AG08395 (cell line): ENCODE measurements around the gene IFITM2.
"Not testable (repeated sequence)": the region's sequence is repeated elsewhere in the genome, so short reads cannot be mapped to it uniquely, and the experiment has no call there.

Experiments used
- DNase-seq: peaks from one replicate; pipeline ENCODE4 v3.0.0; 2012; ENCODE audit warnings: mixed read lengths, low spot score

The IFITM2 gene

DNA sequence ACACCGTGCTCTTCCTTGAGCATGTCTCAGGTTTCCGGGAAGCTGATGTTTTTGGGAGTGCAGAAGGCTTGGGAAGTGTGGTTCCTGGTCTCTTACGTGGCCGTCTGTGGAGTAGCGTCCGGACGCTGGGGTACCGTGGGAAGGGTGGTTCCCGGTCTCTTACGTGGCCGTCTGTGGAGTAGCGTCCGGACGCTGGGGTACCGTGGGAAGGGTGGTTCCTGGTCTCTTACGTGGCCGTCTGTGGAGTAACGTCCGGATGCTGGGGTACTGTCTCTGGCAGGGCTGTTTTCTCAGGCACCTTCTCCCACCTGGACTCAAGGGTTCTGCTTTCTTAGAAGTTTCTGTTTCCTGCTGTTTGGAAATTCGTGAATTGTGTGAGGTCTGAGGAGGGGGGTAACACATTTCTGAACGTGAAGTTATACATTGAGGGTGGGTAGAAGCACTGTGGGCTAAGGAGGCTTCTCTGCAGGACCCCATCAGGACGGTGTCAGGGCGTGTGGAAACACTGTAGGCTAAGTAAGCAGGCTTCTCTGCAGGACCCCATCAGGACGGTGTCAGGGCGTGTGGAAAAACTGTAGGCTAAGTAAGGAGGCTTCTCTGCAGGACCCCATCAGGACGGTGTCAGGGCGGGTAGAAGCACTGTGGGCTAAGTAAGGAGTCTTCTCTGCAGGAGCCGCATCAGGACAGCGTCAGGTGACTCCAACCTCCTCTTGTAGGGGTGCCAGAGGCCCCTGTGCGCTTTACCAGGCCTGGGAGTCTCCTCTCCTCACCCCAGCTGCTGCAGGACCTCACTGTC is 18.4 kb downstream of the IFITM2 start:
- no peak for DNase-seq

GRCh38 chr11:326592-326841 is 18.9 kb downstream of the IFITM2 start:
- no peak for DNase-seq

GRCh38 chr11:326842-327580 is 19.4 kb downstream of the IFITM2 start:
- no peak for DNase-seq

DNA sequence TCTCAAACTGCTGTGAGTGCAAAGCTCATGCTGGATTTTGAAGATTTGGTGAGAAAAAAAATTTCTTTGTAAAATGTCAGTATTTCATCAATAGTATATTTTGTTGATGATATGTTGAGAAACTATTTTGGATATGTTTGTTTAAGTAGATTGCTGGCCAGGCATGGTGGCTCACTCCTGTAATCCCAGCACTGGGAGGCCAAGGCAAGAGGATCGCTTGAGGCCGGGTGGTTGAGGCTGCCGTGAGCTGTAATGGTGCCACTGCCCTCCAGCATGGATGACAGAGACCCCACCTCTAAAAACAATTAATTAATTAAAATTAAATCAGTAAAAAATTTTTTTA is 19.9 kb downstream of the IFITM2 start:
- no peak for DNase-seq

- DNase-seq, result no peak
These were observed 20.4 kb downstream of the IFITM2 start for GRCh38 chr11:328012-328411.

GRCh38 chr11:328516-329100 is 21.0 kb downstream of the IFITM2 start:
- not testable (repeated sequence) for DNase-seq

DNA sequence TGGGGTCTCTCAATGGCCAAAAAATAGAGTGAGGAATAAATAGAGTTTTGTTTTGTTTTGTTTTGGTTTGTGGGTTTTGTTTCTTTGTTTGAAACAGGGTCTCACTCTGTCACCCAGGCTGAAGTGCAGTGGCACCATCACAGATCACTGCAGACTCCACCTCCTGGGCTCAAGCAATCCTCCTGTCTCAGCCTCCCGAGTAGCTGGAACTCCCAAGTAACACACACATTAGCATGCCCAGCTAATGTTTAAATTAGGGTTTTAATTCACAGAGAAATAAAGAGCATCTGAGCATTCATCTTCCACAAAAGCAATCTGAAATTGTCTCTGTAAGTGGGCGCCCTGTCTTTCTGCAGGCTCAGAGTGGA is 22.3 kb downstream of the IFITM2 start:
- no peak for DNase-seq

DNA sequence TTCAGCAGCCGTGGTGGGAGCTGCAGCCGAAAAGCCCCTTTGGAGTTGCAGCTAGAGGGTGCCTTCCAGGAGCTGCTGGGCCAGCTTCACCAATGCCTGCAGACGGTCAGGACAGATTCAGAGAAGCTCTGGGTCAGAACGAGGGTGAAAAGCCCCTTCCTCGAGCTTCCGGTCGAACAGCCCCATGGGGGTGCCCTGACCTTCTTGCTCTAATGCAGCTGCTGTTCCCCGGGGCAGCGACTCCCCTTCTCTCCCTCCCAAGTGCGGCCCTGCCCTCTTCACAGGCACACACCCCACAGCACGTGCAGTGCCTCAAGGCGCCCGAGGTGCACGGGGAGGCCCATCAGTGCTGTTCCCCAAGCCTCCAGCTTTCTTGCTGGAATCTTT is 22.7 kb downstream of the IFITM2 start:
- no peak for DNase-seq

- no peak for DNase-seq
These were observed 23.2 kb downstream of the IFITM2 start for GRCh38 chr11:330694-331357.

DNA sequence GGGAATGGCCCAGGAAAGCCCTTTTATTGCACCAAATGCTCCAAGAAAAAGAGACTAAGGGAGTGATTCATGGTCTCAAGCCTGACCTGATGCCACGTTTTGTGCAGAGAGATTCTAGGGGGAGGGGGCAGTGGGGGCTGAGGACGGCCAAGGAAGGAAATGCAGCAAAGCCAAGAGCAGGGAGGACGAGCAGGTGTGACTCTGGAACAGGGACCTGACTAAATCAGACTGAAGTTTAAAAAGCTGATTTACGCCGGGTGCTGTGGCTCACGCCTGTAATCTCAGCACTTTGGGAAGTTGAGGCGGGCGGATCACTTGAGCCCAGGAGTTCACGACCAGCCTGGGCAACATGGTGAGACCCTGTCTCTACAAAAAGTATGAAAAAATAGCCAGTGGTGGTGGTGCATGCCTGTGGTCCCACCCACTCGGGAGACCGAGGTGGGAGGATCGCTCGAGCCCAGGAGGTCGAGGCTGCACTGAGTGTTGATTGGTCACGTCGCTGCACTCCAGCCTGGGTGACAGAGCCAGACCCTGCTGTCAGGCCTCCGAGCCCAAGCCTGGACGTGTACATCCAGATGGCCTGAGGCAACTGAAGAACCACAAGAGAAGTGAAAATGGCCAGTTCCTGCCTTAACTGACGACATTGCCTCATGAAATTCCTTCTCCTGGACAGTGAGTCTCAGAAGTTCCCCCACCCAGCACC is 23.9 kb downstream of the IFITM2 start:
- DNase-seq, result no peak

DNA sequence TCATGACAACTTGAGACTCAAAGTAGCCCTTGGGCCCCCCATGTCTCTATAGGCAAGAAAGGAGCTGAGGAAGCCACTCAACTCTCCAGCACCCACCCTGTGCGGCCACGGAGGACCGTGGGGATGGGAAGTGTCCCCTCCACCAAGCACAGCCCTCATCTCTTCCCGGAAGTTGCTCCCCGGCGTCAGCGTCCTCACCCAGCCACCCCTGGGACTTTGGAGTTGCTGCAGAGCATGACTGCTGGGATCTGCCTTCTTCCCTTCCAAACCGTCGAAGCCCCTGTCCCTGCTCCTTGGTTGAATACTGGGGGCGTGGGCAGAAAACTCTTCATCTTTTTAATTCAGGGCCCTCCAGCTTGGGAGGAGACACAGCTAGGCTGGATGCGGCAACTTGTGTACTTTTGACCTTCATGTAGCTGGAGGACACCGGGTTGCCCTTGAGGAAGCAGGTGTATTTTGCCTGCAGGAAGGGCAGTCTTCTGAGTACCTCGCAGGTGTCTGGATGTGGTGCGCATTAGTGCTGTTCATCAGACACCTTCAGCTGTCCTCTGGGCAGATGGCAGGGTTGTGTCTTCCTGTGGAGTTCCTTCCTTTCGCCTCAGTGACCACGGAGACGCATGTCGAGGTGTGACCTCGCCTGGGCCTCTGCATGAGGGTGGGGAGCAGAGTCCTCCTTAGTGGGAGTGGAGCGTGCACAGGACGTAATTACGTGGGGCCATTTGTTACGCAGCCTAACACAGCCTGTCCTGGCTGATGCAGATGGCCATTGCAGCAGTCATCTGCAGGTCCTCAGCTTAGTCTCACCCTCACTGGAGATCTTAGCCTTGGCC is 25.2 kb downstream of the IFITM2 start:
- DNase-seq, result no peak

DNA sequence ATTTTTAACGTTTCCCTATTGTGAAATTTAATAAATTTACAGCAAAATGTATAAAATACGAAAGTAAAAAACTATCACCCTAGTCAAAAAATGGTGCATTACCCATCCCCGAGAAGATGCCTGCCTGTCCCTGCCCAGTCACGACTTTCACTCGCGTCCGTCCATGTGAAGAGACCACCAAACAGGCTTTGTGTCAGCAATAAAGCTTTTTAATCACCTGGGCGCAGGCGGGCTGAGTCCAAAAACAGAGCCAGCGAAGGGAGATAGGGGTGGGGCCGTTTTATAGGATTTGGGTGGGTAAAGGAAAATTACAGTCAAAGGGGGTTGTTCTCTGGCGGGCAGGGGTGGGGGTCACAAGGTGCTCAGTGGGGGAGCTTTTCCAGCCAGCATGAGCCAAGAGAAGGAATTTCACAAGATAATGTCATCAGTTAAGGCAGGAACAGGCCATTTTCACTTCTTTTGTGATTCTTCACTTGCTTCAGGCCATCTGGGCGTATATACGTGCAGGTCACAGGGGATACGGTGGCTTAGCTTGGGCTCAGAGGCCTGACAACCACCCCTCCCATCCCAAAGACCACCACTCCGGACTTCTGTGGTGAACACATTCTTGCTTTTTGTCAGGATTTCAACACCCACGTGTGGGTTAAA is 26.1 kb downstream of the IFITM2 start:
- DNase-seq, result not testable (repeated sequence)

- DNase-seq, result no peak
These were observed 26.8 kb downstream of the IFITM2 start for GRCh38 chr11:334264-334994.

- DNase-seq, result no peak
These were observed 28.4 kb downstream of the IFITM2 start for GRCh38 chr11:335779-336658.

- DNase-seq, result no peak
These were observed 29.1 kb downstream of the IFITM2 start for GRCh38 chr11:336659-337198.

- no peak for DNase-seq
These were observed 30.1 kb downstream of the IFITM2 start for GRCh38 chr11:337711-338110.

DNA sequence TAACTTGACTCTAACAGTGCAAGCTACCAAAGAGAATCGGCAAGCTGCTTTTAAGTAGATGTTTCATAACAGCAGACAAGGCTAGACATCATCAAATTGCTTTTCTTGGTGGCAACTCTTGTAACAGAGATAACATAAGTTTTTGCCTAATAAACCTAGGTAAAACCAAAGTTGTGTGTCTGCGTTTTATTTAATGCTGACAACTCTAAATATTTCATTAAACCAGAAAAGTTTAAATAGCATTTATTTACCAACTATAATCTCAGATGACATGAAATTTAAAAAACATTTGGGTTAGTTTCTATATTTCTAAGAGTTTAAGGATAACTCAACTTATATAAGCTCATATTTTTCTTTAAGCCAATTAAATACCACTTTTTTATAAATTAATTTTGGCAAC is 32.3 kb downstream of the IFITM2 start:
- DNase-seq, result no peak

DNA sequence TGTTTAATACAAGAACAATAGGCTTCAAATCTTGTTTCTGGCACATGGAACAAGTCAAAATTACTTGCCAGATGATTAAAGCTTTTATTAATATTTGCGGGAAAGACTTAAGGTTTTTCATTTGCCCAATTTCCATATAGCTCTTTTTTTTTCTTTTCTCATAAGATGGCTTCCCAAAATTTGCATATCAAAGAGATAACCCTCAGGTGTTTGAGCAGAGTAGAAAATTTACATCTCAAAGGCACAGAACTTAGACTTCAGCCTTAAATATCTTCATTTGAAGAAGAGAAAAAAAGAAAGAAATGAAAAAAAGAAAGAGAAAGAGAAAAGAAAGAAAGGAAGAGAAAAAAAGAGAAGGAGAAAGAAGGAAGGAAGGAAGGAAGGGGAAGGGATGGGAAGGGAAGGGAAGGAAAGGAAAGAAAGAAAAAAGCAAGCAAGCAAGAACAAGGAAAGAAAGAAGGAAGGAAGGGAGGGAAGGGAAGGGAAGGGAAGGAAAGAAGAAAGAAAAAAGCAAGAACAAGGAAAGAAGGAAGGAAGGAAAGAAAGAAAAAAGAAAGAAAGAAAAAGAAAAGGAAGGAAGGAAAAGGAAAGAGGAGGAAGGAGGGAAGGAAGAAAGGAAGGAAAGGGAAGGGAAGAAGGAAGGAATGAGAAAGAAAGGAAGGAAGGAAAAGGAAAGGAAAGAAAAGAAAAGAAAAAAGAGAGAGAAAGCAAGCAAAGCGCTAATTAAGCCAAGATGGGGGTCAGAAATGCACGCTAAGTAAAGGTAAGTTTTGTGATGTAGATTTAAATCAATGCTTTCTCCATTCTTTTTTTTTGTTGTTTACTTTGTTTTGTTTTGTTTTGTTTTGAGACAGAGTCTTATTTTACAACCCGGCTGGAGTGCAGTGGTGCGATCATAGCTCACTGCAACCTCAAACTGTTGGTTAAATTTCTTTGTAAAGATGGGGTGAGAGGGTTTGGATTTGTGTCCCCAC is 33.2 kb downstream of the IFITM2 start:
- DNase-seq, result no peak
